Activated CD4-positive, alpha-beta T cell treated with anti-CD3 and anti-CD28 coated beads, Interleukin-2, amount 10 ng/mL, durations not matched to agents 7 days and 5 days (primary cell): ENCODE measurements around the gene GPR22. TPM values are rescaled to one million over a fixed set of nuclear protein-coding genes. Genes with fewer than 3 reads are reported as not detected.

Experiments
- CTCF ChIA-PET: fragments of 350-600 bp; sonication (Branson Sonifier 250); formaldehyde crosslinking; loops from one replicate; lab custom pipeline; 2021; ENCODE audit warnings: antibody characterized with exemption; lab: Charles Lee
- POLR2A ChIA-PET: fragments of 350-600 bp; sonication (Branson Sonifier 250); formaldehyde crosslinking; loops from one replicate; lab custom pipeline; 2021; ENCODE audit warnings: antibody characterized with exemption; lab: Charles Lee
- DNase-seq: peaks from one replicate; pipeline ENCODE4 v3.0.0-alpha.2; 2020
- H3K27ac Mint-ChIP-seq: one replicate; pipeline ENCODE4 v1.8.0; 2021; ENCODE audit warnings: mild to moderate bottlenecking, moderate library complexity, mixed read lengths
- H3K27me3 Mint-ChIP-seq: one replicate; pipeline ENCODE4 v1.8.0; 2021; ENCODE audit warnings: mixed read lengths
- H3K36me3 Mint-ChIP-seq: one replicate; pipeline ENCODE4 v1.8.0; 2021; ENCODE audit warnings: low read depth, mixed read lengths
- H3K4me1 Mint-ChIP-seq: one replicate; pipeline ENCODE4 v1.8.0; 2021; ENCODE audit warnings: mixed read lengths
- H3K4me3 Mint-ChIP-seq: one replicate; pipeline ENCODE4 v1.8.0; 2021; ENCODE audit warnings: mild to moderate bottlenecking, moderate library complexity, mixed read lengths
- H3K9me3 Mint-ChIP-seq: one replicate; pipeline ENCODE4 v1.8.0; 2021; ENCODE audit warnings: mixed read lengths
- total RNA-seq, 2 experiments: library from RNA; stranded (reverse); gene quantifications; one replicate each; pipeline ENCODE4 v1.2.3, GENCODE V29; 2021

GPR22 gene
- total RNA-seq, 2 experiments from 2014 or later, result not detected

GRCh38 chr7:107461938-107462533 is 7.8 kb upstream of the GPR22 start:
- no peak for DNase-seq
- Mint-ChIP-seq H3K27ac (no peak overlapping the region), H3K36me3 (peaks cover 7% of the 10 kb centered on the region), H3K4me1 (no peaks in the 10 kb centered on the region), H3K27me3 (no peaks in the 10 kb centered on the region), H3K9me3 (no peaks in the 10 kb centered on the region), H3K4me3 (no peak overlapping the region)
- CTCF ChIA-PET, result interaction anchor here (0.9 kb wide), 1 partner anchor 281 kb away, joined by 4 read pairs; the partner anchor contains the start of gene CBLL1
- POLR2A ChIA-PET, result no interaction called here

GRCh38 chr7:107463139-107464078 is 6.4 kb upstream of the GPR22 start:
- no peaks in the 10 kb centered on the region for H3K36me3 Mint-ChIP-seq
- peak; percentile 47 for DNase-seq
- no peaks in the 10 kb centered on the region for H3K9me3 Mint-ChIP-seq
- CTCF ChIA-PET, result interaction anchor here (0.7 to 2.1 kb wide), 11 partner anchors 16 to 416 kb away, joined by 3 to 7 read pairs (median 4); partner anchors contain the start of genes CBLL1 and HBP1
- POLR2A ChIA-PET, result no interaction called here
- H3K4me1 Mint-ChIP-seq, result no peaks in the 10 kb centered on the region
- H3K27me3 Mint-ChIP-seq, result no peaks in the 10 kb centered on the region
- H3K4me3 Mint-ChIP-seq, result no peak overlapping the region
- no peak overlapping the region for H3K27ac Mint-ChIP-seq

- no peaks in the 10 kb centered on the region for H3K9me3 Mint-ChIP-seq
- no peak overlapping the region for H3K27ac Mint-ChIP-seq
- no peak overlapping the region for H3K4me3 Mint-ChIP-seq
- ChIA-PET POLR2A (no interaction called here), CTCF (interaction anchor here (0.9 to 2.1 kb wide), 5 partner anchors 14 to 414 kb away, joined by 3 to 7 read pairs (median 4); no protein-coding TSS in a partner anchor)
- no peaks in the 10 kb centered on the region for H3K36me3 Mint-ChIP-seq
- no peaks in the 10 kb centered on the region for H3K4me1 Mint-ChIP-seq
- DNase-seq, result no peak
- no peaks in the 10 kb centered on the region for H3K27me3 Mint-ChIP-seq
Measured at GRCh38 chr7:107464666-107465226, 5.1 kb upstream of the GPR22 start.

- Mint-ChIP-seq H3K36me3 (no peaks in the 10 kb centered on the region), H3K4me1 (no peaks in the 10 kb centered on the region), H3K27me3 (no peaks in the 10 kb centered on the region), H3K4me3 (no peak overlapping the region), H3K9me3 (no peaks in the 10 kb centered on the region), H3K27ac (no peak overlapping the region)
- ChIA-PET CTCF (no interaction called here), POLR2A (interaction anchor here (0.5 kb wide), 1 partner anchor 13 kb away, joined by 13 read pairs; no protein-coding TSS in a partner anchor)
- no peak for DNase-seq
Measured at GRCh38 chr7:107467972-107468371, 1.9 kb upstream of the GPR22 start.

- no peaks in the 10 kb centered on the region for H3K4me1 Mint-ChIP-seq
- POLR2A ChIA-PET, result interaction anchor here (0.5 to 0.7 kb wide), 2 partner anchors 14 to 189 kb away, joined by 3 to 13 read pairs; no protein-coding TSS in a partner anchor
Measured at GRCh38 chr7:107468824-107469223, 1.0 kb upstream of the GPR22 start.

GRCh38 chr7:107471292-107472070 is 1.6 kb downstream of the GPR22 start:
- Mint-ChIP-seq H3K27me3 (no peaks in the 10 kb centered on the region), H3K4me3 (no peak overlapping the region), H3K4me1 (no peaks in the 10 kb centered on the region), H3K9me3 (no peaks in the 10 kb centered on the region), H3K36me3 (no peaks in the 10 kb centered on the region), H3K27ac (no peak overlapping the region)
- ChIA-PET POLR2A (no interaction called here), CTCF (interaction anchor here (0.6 to 1.9 kb wide), 2 partner anchors 87 to 272 kb away, joined by 3 to 5 read pairs; no protein-coding TSS in a partner anchor)
- no peak for DNase-seq

More at GRCh38 chr7:107468824-107469223, 1.0 kb upstream of the GPR22 start:
- H3K9me3 Mint-ChIP-seq, result no peaks in the 10 kb centered on the region
- no peak for DNase-seq
- H3K36me3 Mint-ChIP-seq, result no peaks in the 10 kb centered on the region
- H3K27me3 Mint-ChIP-seq, result no peaks in the 10 kb centered on the region
- no peak overlapping the region for H3K27ac Mint-ChIP-seq
- H3K4me3 Mint-ChIP-seq, result no peak overlapping the region
- CTCF ChIA-PET, result no interaction called here

GRCh38 chr7:107472116-107472515 is 2.3 kb downstream of the GPR22 start:
- DNase-seq, result no peak
- Mint-ChIP-seq H3K4me1 (no peaks in the 10 kb centered on the region), H3K9me3 (no peaks in the 10 kb centered on the region), H3K36me3 (no peaks in the 10 kb centered on the region), H3K27ac (no peak overlapping the region), H3K4me3 (no peak overlapping the region), H3K27me3 (no peaks in the 10 kb centered on the region)
- ChIA-PET CTCF (interaction anchor here (1.9 kb wide), 1 partner anchor 271 kb away, joined by 5 read pairs; no protein-coding TSS in a partner anchor), POLR2A (no interaction called here)

- no peak for DNase-seq
- H3K27ac Mint-ChIP-seq, result no peak overlapping the region
- ChIA-PET CTCF (no interaction called here), POLR2A (no interaction called here)
- no peaks in the 10 kb centered on the region for H3K36me3 Mint-ChIP-seq
- H3K9me3 Mint-ChIP-seq, result no peaks in the 10 kb centered on the region
- H3K4me3 Mint-ChIP-seq, result no peak overlapping the region
- H3K27me3 Mint-ChIP-seq, result no peaks in the 10 kb centered on the region
- no peaks in the 10 kb centered on the region for H3K4me1 Mint-ChIP-seq
Measured at GRCh38 chr7:107474104-107474521, 4.3 kb downstream of the GPR22 start.

- Mint-ChIP-seq H3K9me3 (no peaks in the 10 kb centered on the region), H3K4me1 (no peaks in the 10 kb centered on the region), H3K27me3 (no peaks in the 10 kb centered on the region), H3K27ac (no peak overlapping the region), H3K36me3 (no peaks in the 10 kb centered on the region), H3K4me3 (no peak overlapping the region)
- ChIA-PET CTCF (interaction anchor here (0.6 to 0.9 kb wide), 2 partner anchors 16 to 65 kb away, joined by 3 to 4 read pairs; no protein-coding TSS in a partner anchor), POLR2A (no interaction called here)
- DNase-seq, result no peak
Measured at GRCh38 chr7:107479303-107479702, 9.4 kb downstream of the GPR22 start.

GRCh38 chr7:107480932-107481331 is 11.1 kb downstream of the GPR22 start:
- CTCF ChIA-PET, result no interaction called here
- no peak for DNase-seq
- H3K27me3 Mint-ChIP-seq, result no peaks in the 10 kb centered on the region
- no peaks in the 10 kb centered on the region for H3K36me3 Mint-ChIP-seq
- no peak overlapping the region for H3K4me3 Mint-ChIP-seq
- H3K27ac Mint-ChIP-seq, result no peak overlapping the region
- H3K4me1 Mint-ChIP-seq, result peaks cover 5% of the 10 kb centered on the region
- POLR2A ChIA-PET, result no interaction called here
- H3K9me3 Mint-ChIP-seq, result no peaks in the 10 kb centered on the region

GRCh38 chr7:107482571-107482970 is 12.7 kb downstream of the GPR22 start:
- H3K36me3 Mint-ChIP-seq, result no peaks in the 10 kb centered on the region
- DNase-seq, result no peak
- H3K9me3 Mint-ChIP-seq, result no peaks in the 10 kb centered on the region
- H3K27me3 Mint-ChIP-seq, result no peaks in the 10 kb centered on the region
- CTCF ChIA-PET, result interaction anchor here (0.6 kb wide), 1 partner anchor 261 kb away, joined by 4 read pairs; no protein-coding TSS in a partner anchor
- H3K27ac Mint-ChIP-seq, result no peak overlapping the region
- H3K4me3 Mint-ChIP-seq, result no peak overlapping the region
- peaks cover 10% of the 10 kb centered on the region for H3K4me1 Mint-ChIP-seq
- POLR2A ChIA-PET, result no interaction called here

GRCh38 chr7:107486041-107486440 is 16.2 kb downstream of the GPR22 start:
- POLR2A ChIA-PET, result no interaction called here
- no peak for DNase-seq
- no peaks in the 10 kb centered on the region for H3K27me3 Mint-ChIP-seq
- H3K27ac Mint-ChIP-seq, result no peak overlapping the region
- H3K4me1 Mint-ChIP-seq, result peaks cover 13% of the 10 kb centered on the region
- H3K36me3 Mint-ChIP-seq, result peaks cover 3% of the 10 kb centered on the region
- CTCF ChIA-PET, result no interaction called here
- H3K4me3 Mint-ChIP-seq, result no peak overlapping the region
- no peaks in the 10 kb centered on the region for H3K9me3 Mint-ChIP-seq
